Activated naive CD4-positive, alpha-beta T cell treated with Interleukin-2 at 50 U/mL for 16 hours (primary cell): ENCODE measurements around the gene SLC34A1.
A peak's percentile ranks its signal among the peaks of the same experiment; 100 is the strongest.

Source experiments
- DNase-seq: peaks from one replicate; pipeline ENCODE4 v3.0.0-alpha.2; 2020

Gene SLC34A1

GRCh38 chr5:177432839-177433657, 48.8 kb downstream of the SLC34A1 start:
- DNase-seq = no peak

DNA sequence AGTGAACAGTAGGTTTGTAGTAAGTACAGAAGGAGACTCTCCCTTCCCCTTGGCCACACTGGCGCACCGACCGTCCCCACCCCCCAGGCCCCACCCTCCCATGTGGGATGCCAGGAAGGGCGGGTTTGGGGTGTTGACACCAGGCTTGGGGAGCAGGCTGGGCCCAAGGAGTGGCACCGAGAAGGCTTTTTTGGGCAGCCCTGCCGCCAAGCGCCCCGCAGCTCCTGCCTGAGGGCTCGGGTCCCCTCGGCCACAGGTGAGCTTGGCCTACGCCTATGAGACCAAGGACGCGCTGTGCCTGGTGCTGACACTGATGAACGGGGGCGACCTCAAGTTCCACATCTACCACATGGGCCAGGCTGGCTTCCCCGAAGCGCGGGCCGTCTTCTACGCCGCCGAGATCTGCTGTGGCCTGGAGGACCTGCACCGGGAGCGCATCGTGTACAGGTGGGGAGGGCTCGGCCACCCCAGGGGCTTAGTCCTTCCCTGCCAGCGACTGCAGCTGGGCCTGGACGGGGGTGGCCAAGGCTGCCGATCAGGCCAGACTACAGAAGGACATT, 49.5 kb downstream of the SLC34A1 start:
- no peak for DNase-seq

DNA sequence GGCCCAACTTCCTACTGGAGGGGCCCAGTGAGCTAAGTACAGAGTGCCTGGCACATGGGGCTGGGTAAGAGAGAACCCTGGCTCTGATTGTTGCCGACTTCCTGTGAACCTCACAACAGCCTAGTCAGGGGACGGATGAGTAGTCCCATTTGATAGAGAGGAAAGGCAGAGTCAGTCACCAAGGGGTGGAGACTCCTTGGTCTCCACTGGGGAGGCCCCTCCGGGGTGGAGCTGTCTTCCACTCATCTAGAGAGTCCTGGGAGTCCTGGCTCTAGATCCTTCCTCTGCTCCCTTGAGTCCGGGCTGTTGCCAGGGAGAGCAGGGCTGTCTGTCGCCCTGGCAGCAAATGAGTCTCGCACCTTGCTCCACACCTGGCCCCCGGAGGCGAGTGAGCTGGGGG, 50.2 kb downstream of the SLC34A1 start:
- peak; percentile 70 for DNase-seq

GRCh38 chr5:177434942-177435738, 50.9 kb downstream of the SLC34A1 start:
- DNase-seq = no peak

DNA sequence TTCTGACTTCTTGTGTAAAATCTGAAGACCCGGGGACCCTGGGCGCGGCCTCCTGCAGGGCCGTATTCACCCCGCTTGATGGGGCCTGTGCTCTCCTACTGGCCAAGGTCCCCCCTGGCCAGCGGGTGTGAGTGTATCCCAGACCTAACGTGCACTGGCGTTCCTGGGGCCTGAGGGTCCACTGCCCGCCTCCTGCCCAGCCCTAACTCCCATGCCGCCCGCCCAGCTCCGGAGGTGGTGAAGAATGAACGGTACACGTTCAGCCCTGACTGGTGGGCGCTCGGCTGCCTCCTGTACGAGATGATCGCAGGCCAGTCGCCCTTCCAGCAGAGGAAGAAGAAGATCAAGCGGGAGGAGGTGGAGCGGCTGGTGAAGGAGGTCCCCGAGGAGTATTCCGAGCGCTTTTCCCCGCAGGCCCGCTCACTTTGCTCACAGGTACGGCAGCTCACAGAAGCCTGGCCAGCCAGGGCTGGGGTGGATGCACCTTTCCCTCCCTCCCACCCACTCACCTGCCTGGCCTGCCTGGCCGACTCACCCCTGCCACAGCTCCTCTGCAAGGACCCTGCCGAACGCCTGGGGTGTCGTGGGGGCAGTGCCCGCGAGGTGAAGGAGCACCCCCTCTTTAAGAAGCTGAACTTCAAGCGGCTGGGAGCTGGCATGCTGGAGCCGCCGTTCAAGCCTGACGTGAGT, 51.8 kb downstream of the SLC34A1 start:
- DNase-seq = no peak

DNA sequence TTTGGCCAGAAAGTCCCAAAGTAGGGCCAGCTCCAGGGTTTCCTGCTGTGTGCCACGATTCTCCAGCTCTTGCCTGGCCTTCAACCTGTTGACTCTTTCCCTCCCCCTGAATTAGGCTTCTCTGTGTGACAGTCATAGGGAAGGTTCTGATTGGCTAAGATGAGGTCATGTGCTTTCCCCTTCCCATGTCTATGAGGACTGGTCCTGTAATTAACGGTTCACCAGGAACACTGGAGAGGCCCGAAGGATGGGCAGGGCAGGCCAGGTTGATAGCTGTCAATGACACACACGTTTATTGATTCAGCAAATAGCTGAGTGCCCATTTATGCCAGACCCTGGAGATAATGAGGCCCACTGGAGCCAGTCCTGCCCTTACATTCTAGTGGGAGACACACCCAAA, 53.4 kb downstream of the SLC34A1 start:
- DNase-seq = no peak

GRCh38 chr5:177438468-177438867, 54.2 kb downstream of the SLC34A1 start:
- DNase-seq = no peak

- DNase-seq = no peak
Measured at GRCh38 chr5:177439518-177440053, 55.4 kb downstream of the SLC34A1 start.

GRCh38 chr5:177440211-177440989, 56.2 kb downstream of the SLC34A1 start:
- DNase-seq = peak; percentile 71

DNA sequence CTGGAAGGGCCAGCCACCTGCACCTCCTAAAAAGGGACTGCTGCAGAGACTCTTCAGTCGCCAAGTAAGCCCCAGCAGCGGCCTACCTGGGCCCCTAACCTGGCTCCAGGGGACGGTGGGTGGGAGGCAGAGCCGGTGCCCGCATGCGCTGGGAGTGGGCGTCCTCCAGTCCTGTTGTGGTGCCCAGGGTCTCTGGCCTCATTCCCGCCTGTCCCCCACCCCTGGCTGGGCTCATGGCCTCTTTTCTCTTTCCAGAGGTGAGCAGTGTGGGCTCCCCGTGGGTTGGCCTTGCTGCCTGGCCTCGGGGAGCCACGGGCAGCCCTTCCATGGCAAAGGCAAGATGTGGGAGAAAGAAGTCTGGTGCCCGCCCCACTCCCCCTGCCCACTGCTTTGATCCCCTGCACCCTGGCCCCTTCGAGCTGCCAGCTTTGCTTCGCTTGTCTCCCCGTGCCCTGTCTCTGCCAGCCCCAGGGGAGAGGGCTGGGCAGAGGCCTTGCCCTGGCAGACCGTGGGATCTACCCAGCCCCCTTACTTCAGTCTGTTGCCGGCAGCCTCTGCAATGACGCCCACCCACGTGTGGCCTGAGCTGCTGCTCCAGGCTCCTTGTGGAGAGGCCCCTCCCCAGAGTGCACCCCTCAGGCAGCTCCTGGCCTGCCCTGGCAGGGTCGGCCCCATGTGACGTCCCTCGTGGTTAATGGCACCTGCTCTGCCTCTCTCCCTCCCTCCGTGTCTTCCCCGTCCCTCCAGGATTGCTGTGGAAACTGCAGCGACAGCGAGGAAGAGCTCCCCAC, 57.0 kb downstream of the SLC34A1 start:
- DNase-seq = no peak

DNA sequence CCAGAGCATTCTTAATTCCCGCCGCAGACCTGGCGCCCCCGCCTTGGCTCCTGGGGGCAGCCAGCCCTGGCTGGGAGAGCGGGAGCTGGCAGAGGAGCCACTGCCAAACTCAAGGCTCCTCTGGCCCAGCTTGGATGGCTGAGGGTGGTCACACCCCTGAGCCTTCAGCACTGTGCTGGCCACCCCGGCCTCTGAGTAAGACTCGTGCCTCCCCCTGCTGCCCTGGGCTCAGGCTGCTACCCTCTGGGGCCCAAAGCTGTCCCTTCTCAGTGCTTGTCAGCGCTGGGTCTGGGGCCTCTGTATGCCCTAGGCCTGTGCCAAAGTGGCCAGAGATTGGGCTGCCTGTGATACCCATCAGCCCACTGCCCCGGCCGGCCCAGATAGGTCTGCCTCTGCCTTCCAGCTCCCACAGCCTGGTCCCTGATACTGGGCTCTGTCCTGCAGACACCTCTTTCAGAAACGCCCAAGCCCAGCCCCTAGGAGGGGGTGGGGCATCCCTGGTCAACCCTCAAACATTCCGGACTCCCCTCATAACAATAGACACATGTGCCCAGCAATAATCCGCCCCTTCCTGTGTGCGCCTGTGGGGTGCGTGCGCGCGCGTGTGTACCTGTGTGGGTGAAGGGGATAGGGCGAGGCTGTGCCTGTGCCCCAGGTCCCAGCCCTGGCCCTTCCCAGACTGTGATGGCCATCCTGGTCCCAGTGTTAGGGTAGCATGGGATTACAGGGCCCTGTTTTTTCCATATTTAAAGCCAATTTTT, 58.0 kb downstream of the SLC34A1 start:
- DNase-seq = no peak

- no peak for DNase-seq
Measured at GRCh38 chr5:177443144-177443983, 59.1 kb downstream of the SLC34A1 start.

- no peak for DNase-seq
Measured at GRCh38 chr5:177444106-177445051, 60.1 kb downstream of the SLC34A1 start.

DNA sequence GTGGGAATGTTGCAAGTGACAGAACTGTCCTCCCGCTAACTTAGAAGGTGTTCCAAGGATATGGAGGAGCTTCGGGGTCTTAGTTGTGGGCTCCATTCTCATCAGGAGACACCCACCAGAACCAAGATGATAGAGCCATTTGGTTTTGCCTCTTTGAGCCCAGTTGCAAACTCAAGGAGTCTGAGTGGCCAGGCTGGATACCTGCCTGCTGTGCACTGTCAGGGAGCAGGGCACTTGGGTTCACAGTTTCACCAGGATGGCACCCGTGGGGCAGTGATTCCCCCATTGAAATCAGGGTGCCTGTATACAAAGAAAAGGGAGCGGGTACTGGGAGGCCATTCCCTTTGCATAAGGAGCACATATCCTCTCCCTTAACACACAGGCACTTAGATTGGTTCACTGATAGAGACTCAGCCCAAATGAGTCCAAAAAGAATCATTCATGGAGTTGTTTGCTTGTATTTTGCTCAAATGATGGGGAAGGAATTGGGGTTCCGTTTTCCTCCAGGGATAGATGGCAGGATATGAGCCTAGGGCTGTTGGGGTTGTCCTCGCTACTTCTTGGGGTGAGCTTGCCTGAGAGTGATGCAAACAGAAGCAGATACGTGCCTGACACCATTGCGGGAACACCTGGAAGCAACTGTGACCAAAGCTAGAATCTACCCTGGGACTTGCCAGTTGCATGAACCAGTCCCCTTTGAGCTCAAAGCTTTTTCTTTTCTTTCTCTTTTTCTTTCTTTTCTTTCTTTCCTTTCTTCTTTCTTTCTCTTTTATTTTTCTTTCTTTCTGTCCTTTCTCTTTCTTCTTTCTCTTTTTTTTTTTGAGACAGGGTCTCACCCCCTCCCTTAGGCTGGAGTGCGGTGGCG, 61.0 kb downstream of the SLC34A1 start:
- no peak for DNase-seq

- DNase-seq = no peak
Measured at GRCh38 chr5:177445917-177446199, 61.6 kb downstream of the SLC34A1 start.

DNA sequence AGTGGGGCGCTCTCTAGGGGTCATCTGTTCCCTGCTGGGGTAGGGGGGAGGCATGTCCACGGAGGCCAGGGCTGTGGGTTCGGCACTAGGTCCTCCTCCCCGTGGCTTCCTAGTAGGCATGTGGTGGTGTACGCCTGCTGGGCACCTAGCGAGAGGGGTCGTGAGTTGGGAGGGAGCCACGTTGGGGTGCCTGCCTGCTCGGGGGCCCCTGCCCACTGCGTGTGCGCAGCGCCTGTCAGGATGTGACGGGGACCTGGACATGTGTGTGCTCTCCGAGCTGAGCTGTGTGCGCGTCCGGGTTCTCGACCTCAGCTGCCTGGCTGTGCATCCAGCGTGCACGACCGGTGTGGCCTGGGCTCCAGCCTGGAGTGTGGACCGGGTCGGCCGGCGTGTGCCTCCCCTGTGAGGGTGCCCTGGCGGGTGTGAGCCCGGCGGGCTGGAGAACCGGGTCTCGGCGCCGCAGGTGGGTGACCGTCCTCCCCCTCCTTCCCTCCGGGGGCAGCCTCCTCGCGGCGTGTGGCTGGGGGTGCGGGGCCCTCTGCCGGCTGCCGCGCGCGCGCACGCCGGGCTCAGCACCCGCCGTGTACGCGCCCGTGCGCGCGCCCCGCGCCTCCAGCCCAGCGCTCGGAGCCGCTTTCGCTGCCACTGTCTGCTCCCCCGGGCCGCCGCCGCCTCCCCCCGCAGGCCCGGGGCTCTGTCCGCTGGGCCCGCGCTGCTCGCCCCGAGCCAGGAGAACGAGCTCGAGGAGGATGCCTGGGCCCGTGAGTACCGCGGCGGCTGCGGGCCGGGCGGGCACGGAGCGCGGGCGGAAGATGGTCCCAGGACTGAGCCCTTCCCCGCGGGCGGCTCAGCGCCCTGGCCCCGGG, 62.2 kb downstream of the SLC34A1 start, which contains the start of gene PRR7:
Gene PRR7 (plus strand): TSS at position 615 of the 866 bp plus-strand sequence. CDS start 8,254 bp downstream, outside the sequence.
- DNase-seq = peak; percentile 75
